ENCODE measurements around the gene HS6ST3. TPM values are rescaled to one million over a fixed set of nuclear protein-coding genes. Genes with fewer than 3 reads are reported as not detected.

Gene HS6ST3
- total RNA-seq, 1 donor from 2014 or later = 3.0 TPM

GRCh38 chr13:96629331-96629730 lies 539.4 kb downstream of the HS6ST3 start:
- no peaks in the 10 kb centered on the region for H3K36me3 ChIP-seq
- no peak overlapping the region for H3K4me3 ChIP-seq
- TF ChIP-seq CTCF (IDR thresholded peaks at IDR 0.05) = no peak
- no peaks in the 10 kb centered on the region for H3K27me3 ChIP-seq
- H3K4me1 ChIP-seq = no peaks in the 10 kb centered on the region
- H3K27ac ChIP-seq = no peak overlapping the region
- no peak for DNase-seq (ENCODE audit: low spot score in 2 of 2)
- intact Hi-C loops (cut with DNase I) = no loop called here
- no peaks in the 10 kb centered on the region for H3K9me3 ChIP-seq

GRCh38 chr13:96632536-96633320 lies 542.8 kb downstream of the HS6ST3 start:
- no peaks in the 10 kb centered on the region for H3K9me3 ChIP-seq
- intact Hi-C loops (cut with DNase I) = no loop called here

GRCh38 chr13:96636001-96636709 lies 546.2 kb downstream of the HS6ST3 start:
- H3K27ac ChIP-seq = no peak overlapping the region
- intact Hi-C loops (cut with DNase I) = no loop called here

More at GRCh38 chr13:96632536-96633320, 542.8 kb downstream of the HS6ST3 start:
- Histone ChIP-seq H3K27ac (no peak overlapping the region), H3K27me3 (no peaks in the 10 kb centered on the region), H3K4me3 (no peak overlapping the region), H3K36me3 (no peaks in the 10 kb centered on the region), H3K4me1 (no peaks in the 10 kb centered on the region)
- no peak for TF ChIP-seq CTCF (IDR thresholded peaks at IDR 0.05)
- no peak for DNase-seq (ENCODE audit: low spot score in 2 of 2)

GRCh38 chr13:96637039-96637438 lies 547.1 kb downstream of the HS6ST3 start:
- intact Hi-C loops (cut with DNase I) = no loop called here
- H3K9me3 ChIP-seq = no peaks in the 10 kb centered on the region
- no peak for TF ChIP-seq CTCF (IDR thresholded peaks at IDR 0.05)
- no peaks in the 10 kb centered on the region for H3K27me3 ChIP-seq
- no peaks in the 10 kb centered on the region for H3K4me1 ChIP-seq
- no peak for DNase-seq (ENCODE audit: low spot score in 2 of 2)
- no peaks in the 10 kb centered on the region for H3K36me3 ChIP-seq
- no peak overlapping the region for H3K4me3 ChIP-seq
- H3K27ac ChIP-seq = no peak overlapping the region

More at GRCh38 chr13:96636001-96636709, 546.2 kb downstream of the HS6ST3 start:
- H3K4me1 ChIP-seq = no peaks in the 10 kb centered on the region
- H3K27me3 ChIP-seq = no peaks in the 10 kb centered on the region
- no peak for TF ChIP-seq CTCF (IDR thresholded peaks at IDR 0.05)
- H3K4me3 ChIP-seq = no peak overlapping the region
- no peaks in the 10 kb centered on the region for H3K9me3 ChIP-seq
- DNase-seq (ENCODE audit: low spot score in 2 of 2) = no peak
- H3K36me3 ChIP-seq = no peaks in the 10 kb centered on the region

GRCh38 chr13:96646101-96646500 lies 556.2 kb downstream of the HS6ST3 start:
- DNase-seq (ENCODE audit: low spot score in 2 of 2) = no peak
- Histone ChIP-seq H3K27ac (no peak overlapping the region), H3K27me3 (no peaks in the 10 kb centered on the region), H3K36me3 (no peaks in the 10 kb centered on the region), H3K9me3 (peaks cover 0 to 15% of the 10 kb centered on the region in 2 donors), H3K4me1 (no peaks in the 10 kb centered on the region), H3K4me3 (no peak overlapping the region)
- intact Hi-C loops (cut with DNase I) = no loop called here
- TF ChIP-seq CTCF (IDR thresholded peaks at IDR 0.05) = no peak
